ENCODE data around the gene TBX15. TPM values are rescaled to one million over a fixed set of nuclear protein-coding genes. Genes with fewer than 3 reads are reported as not detected.

The TBX15 gene
- total RNA-seq, 1 experiment from 2014 or later, result 1.9 TPM

DNA sequence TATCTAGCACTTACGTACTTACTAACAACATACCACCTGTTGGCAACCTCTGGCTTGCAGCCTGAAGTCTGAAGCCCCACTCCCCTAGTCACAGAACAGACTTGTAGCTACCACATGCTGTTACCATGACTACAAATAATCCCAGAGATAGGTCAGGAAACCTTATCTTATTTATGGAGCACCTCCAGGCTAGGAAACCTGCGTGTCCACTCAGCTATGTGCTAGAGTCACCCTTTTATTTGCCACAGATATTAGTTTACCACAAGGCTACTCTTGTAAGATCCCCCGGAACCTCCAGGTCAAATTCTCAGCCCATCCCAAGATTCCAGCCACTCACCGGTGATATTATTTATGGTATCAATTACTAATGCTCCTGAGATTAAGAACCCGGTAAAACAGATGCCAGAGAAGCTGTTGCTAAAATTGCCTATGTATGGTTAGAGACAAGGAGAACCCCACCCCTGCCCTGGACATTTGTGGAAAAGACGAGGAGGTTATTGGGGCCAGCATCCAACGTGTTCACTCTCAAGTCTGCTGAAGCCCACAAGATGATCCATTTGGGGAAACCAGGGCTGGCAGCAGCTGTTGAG lies 116.5 kb downstream of the TBX15 start:
- BruUV-seq (replicated peaks), result no TSS peak
- Histone ChIP-seq H3K36me3 (ENCODE audit: control insufficient read depth, insufficient read depth, low read length) (no peaks in the 10 kb centered on the region), H3K4me1 (ENCODE audit: control insufficient read depth, insufficient read depth, low read length) (no peaks in the 10 kb centered on the region), H3K27ac (ENCODE audit: low read length) (no peak overlapping the region), H3K4me3 (ENCODE audit: low read depth in 2 of 2, low read length in 2 of 2) (no peak overlapping the region), H3K9me3 (ENCODE audit: control insufficient read depth, insufficient read depth, low read depth, low read length) (no peaks in the 10 kb centered on the region), H3K27me3 (ENCODE audit: control insufficient read depth, insufficient read depth, low read length) (no peaks in the 10 kb centered on the region)
- CTCF ChIA-PET, result no interaction called here
- TF ChIP-seq POLR2AphosphoS5 (IDR thresholded peaks at IDR 0.05; ENCODE audit: low read depth, low read length) (no peak), TCF7L2 (IDR thresholded peaks at IDR 0.05; ENCODE audit: low read depth, low read length) (no peak), SIN3A (IDR thresholded peaks at IDR 0.05; ENCODE audit: borderline replicate concordance, insufficient read depth, low read depth, low read length) (no peak)
- TF ChIP-seq, protein P1, sequence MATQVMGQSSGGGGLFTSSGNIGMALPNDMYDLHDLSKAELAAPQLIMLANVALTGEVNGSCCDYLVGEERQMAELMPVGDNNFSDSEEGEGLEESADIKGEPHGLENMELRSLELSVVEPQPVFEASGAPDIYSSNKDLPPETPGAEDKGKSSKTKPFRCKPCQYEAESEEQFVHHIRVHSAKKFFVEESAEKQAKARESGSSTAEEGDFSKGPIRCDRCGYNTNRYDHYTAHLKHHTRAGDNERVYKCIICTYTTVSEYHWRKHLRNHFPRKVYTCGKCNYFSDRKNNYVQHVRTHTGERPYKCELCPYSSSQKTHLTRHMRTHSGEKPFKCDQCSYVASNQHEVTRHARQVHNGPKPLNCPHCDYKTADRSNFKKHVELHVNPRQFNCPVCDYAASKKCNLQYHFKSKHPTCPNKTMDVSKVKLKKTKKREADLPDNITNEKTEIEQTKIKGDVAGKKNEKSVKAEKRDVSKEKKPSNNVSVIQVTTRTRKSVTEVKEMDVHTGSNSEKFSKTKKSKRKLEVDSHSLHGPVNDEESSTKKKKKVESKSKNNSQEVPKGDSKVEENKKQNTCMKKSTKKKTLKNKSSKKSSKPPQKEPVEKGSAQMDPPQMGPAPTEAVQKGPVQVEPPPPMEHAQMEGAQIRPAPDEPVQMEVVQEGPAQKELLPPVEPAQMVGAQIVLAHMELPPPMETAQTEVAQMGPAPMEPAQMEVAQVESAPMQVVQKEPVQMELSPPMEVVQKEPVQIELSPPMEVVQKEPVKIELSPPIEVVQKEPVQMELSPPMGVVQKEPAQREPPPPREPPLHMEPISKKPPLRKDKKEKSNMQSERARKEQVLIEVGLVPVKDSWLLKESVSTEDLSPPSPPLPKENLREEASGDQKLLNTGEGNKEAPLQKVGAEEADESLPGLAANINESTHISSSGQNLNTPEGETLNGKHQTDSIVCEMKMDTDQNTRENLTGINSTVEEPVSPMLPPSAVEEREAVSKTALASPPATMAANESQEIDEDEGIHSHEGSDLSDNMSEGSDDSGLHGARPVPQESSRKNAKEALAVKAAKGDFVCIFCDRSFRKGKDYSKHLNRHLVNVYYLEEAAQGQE (IDR thresholded peaks at IDR 0.05; ENCODE audit: insufficient read depth in 1 of 2, low read depth in 2 of 2, low read length in 1 of 2), result no peak
- TF ChIP-seq, protein P2, sequence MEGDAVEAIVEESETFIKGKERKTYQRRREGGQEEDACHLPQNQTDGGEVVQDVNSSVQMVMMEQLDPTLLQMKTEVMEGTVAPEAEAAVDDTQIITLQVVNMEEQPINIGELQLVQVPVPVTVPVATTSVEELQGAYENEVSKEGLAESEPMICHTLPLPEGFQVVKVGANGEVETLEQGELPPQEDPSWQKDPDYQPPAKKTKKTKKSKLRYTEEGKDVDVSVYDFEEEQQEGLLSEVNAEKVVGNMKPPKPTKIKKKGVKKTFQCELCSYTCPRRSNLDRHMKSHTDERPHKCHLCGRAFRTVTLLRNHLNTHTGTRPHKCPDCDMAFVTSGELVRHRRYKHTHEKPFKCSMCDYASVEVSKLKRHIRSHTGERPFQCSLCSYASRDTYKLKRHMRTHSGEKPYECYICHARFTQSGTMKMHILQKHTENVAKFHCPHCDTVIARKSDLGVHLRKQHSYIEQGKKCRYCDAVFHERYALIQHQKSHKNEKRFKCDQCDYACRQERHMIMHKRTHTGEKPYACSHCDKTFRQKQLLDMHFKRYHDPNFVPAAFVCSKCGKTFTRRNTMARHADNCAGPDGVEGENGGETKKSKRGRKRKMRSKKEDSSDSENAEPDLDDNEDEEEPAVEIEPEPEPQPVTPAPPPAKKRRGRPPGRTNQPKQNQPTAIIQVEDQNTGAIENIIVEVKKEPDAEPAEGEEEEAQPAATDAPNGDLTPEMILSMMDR (IDR thresholded peaks at IDR 0.05), result no peak
- ATAC-seq (no peak), DNase-seq (ENCODE audit: low read depth, low spot score) (no peak)
- in situ Hi-C loops (cut with HindIII; ENCODE audit: low pct_unique_long_range_greater_than_20kb, low sequenced_read_pairs) (no loop called here), intact Hi-C loops (cut with micrococcal nuclease; ENCODE audit: unreplicated experiment) (no loop called here)
- POLR2A ChIA-PET, result no interaction called here

DNA sequence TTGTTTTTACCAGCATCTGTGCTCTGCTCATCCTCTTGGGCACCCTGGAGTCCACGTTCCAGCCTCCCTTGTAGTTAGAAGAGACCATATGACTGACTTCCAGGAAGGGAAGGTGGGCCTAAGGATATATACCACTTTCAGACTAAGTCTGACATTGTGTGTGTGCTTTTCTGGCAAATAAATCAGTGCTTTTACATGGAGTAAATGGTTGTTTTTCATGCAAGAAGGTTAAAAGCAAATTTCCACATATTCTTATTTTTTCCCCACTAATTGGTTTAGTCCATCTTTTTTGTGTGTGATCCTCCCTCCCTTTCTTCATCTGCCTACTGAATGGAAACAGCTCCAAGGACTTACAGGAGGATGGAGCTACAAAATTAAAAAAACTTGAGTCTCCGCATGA lies 119.8 kb downstream of the TBX15 start:
- H3K36me3 ChIP-seq (ENCODE audit: control insufficient read depth, insufficient read depth, low read length), result no peaks in the 10 kb centered on the region
- TF ChIP-seq, protein P2 (IDR thresholded peaks at IDR 0.05), result no peak
- TF ChIP-seq, protein P1 (IDR thresholded peaks at IDR 0.05; ENCODE audit: insufficient read depth in 1 of 2, low read depth in 2 of 2, low read length in 1 of 2), result no peak
- TF ChIP-seq TCF7L2 (IDR thresholded peaks at IDR 0.05; ENCODE audit: low read depth, low read length) (no peak), POLR2AphosphoS5 (IDR thresholded peaks at IDR 0.05; ENCODE audit: low read depth, low read length) (no peak), SIN3A (IDR thresholded peaks at IDR 0.05; ENCODE audit: borderline replicate concordance, insufficient read depth, low read depth, low read length) (no peak)
- H3K4me3 ChIP-seq (ENCODE audit: low read depth in 2 of 2, low read length in 2 of 2), result no peak overlapping the region
- no TSS peak for BruUV-seq (replicated peaks)
- in situ Hi-C loops (cut with HindIII; ENCODE audit: low pct_unique_long_range_greater_than_20kb, low sequenced_read_pairs), result no loop called here
- ATAC-seq (no peak), DNase-seq (ENCODE audit: low read depth, low spot score) (no peak)
- H3K27ac ChIP-seq (ENCODE audit: low read length), result no peak overlapping the region
- no peaks in the 10 kb centered on the region for H3K4me1 ChIP-seq (ENCODE audit: control insufficient read depth, insufficient read depth, low read length)
- H3K9me3 ChIP-seq (ENCODE audit: control insufficient read depth, insufficient read depth, low read depth, low read length), result no peaks in the 10 kb centered on the region
- H3K27me3 ChIP-seq (ENCODE audit: control insufficient read depth, insufficient read depth, low read length), result no peaks in the 10 kb centered on the region
- intact Hi-C loops (cut with micrococcal nuclease; ENCODE audit: unreplicated experiment), result no loop called here
- POLR2A ChIA-PET, result no interaction called here
- CTCF ChIA-PET, result no interaction called here
